Activated T-cell treated with anti-CD3 and anti-CD28 coated beads for 48 hours (primary cell): ENCODE data around the gene SMIM5.
"Not testable (repeated sequence)": the region's sequence is repeated elsewhere in the genome, so short reads cannot be mapped to it uniquely, and the experiment has no call there.

Experiments
- DNase-seq: peaks from one replicate; pipeline ENCODE4 v3.0.0-alpha.2; 2020; ENCODE audit warnings: low read depth

SMIM5 gene

GRCh38 chr17:75625813-75626486 lies 7.3 kb upstream of the SMIM5 start:
- DNase-seq: no peak

GRCh38 chr17:75626496-75627038 lies 6.7 kb upstream of the SMIM5 start:
- DNase-seq: no peak

DNA sequence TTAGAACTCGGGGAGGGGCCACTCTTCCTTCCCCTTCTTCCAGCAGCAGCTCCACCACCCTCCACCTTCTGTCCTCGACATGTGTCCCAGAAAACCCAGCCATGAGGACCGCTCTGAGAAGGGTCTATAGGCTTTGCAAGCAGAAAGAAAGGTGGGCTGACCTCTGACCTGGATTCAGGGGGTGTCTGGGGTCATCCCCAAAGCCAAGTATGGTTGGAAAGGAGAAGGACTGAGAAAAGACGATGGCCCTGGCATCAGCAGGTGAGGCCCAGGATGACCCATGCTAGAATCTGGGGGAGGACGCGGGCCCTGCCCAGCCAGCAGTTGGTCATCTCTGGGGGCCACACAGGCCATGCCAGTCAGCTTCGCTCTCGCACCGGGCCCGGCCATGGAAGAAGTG lies 6.1 kb upstream of the SMIM5 start:
- no peak for DNase-seq

GRCh38 chr17:75628425-75628824 lies 4.8 kb upstream of the SMIM5 start:
- DNase-seq: no peak

- DNase-seq: no peak
These were observed 4.1 kb upstream of the SMIM5 start for GRCh38 chr17:75629157-75629556.

- no peak for DNase-seq
These were observed 2.9 kb upstream of the SMIM5 start for GRCh38 chr17:75630071-75630917.

- DNase-seq: no peak
These were observed 1.9 kb upstream of the SMIM5 start for GRCh38 chr17:75631353-75631752.

- DNase-seq: no peak
These were observed 806 bp upstream of the SMIM5 start for GRCh38 chr17:75632428-75632827.

DNA sequence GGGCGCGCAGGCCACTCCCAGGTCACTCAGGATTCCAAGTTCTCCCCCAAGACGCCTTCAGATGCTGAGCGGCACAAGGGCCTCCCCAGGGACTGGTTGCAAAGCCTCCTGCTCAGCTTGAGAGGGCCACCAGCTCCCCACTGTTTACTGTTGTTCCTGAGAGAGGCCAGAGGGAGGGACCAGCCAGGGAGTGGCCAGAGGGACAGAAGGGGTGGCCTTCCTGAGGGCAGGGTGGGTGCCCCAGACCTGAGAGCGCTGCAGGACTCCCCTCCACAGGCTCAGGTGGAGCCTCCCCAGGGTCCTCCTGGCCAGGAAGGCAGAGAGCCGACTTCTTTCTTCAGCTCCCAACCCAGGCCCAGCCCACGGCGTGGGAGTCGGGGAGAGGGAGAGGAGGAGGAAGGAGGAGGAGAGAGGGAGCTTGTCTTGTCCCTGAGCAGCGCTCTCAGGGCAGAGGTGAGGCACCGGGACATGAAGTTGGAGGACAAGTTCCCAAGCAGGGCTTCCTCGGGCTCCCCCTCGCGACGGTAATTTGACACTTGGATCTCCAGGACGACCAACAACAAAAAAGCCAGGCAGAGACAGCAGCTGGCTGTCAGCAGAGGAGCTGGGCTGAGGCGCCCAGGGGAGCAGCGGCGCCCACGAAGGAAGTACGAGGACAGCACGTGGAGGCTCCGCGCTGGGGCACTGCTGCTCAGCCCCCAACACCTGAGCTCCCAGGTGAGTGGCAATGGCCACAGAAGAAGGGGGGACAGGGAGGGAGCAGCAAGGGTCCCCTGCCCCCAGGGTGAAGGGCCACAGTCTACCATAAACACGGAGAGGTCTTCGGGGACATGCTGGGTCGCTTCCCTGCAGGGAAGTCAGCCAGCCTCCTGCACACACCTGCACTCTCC lies 497 bp downstream of the SMIM5 start:
- DNase-seq: peak; percentile 36

DNA sequence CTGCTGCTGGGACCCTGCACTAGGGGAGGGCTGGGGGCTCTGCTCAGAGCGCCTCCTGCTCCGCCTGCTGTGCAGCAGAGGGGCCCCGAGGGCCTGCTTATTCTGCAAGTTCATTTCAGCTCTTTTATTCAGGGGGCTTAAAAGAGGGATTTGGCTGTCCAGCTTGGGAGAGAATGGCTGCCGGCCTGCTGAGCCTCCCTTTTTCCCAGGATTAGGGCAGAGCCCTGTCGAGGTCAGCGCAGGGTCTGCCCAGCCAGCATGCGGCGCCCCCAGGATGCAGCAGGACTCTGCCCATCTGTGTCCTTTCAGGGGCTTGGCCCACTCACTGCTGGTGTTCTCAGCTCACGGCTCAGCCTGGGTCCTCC lies 1.1 kb downstream of the SMIM5 start:
- DNase-seq: no peak

DNA sequence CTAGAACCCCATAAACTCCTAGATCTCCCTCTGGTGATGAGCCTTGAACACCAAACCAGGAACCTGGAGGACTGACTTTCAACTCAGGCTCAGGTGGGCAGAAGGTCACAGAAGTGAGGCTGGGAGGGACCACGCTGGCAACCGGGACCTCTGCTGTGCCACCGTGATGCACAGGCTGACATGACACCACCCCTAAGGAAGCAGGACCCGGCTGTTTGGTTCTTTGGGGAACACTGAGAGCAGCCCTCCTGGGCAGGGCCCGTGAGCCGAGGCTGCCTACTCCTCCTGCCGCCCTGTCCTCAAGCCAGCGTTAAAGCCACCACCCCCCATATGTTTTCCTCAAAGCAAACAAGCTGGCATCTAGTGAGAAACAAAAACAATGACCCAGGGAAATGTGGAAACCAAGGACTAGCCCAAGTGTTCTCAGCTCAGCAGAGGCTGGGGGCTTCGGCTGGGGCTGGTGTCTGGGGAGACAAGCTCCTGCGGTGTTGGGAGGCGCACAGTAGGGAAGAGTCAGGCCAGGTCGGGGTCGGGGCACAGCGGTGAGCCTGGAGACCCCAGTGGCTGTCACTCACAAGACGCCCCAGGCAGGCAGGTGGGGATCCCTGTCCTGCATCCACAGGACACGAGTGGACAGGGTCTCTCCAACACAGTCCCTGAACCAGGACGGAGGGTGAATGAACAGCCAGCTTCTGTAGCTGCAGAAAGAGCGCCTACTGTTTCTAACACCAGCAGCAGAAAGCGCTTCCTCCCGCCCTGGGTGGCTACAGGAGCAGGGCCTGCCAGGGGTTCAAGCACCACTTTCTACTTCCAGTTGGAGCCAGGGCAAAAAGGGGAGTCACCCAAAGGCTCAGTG lies 1.7 kb downstream of the SMIM5 start:
- DNase-seq: no peak

DNA sequence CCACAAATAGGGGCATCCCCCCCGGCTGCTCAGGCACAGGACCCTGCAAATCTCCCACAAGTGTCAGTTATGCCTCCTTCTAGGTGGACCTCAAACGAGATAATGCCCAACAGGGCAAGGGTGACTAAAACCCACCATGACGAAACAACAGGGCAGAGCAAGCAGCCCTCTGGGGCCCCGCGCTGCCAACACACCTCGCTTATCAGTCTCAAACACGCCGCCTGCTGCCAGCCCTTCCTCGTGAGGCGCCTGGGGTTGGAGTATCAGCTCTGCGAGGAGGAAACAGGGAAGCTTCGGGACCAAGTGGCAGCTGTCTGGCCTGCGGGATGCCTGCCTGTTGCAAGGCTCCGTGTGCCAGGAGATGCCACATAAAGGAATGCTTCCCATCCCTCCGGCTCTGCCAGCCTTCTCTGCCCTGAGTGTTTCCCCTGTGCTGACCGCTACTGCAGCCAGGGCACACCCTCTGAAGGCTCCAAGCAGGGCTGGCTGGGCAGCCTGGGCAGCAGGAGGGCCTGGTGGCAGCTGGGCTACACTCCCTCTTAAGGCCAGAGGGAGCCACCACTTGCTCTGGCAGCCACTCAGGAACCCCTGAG lies 2.5 kb downstream of the SMIM5 start:
- DNase-seq: no peak

GRCh38 chr17:75636381-75637142 lies 3.3 kb downstream of the SMIM5 start:
- no peak for DNase-seq

- DNase-seq: no peak
These were observed 3.9 kb downstream of the SMIM5 start for GRCh38 chr17:75637143-75637538.

DNA sequence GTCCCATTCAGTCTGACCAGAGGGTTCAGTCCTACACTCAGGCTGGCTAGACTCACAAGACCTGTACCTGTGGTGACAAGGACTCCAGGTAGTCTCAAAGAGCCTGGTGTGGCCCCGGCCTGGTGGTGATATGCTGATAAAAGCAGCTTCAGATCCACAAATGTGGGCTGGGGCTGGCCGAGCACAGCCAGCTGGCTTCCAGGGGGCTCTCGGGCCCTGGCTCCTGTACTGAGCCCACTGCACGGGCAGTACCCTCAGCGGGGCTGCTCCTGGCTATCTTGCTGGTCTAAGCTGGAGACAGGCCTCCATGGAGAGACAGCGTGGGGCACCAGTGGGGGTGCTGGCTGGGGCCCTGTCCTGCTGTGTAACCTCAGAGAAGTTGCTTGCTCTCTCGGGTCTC lies 4.3 kb downstream of the SMIM5 start:
- no peak for DNase-seq

- not testable (repeated sequence) for DNase-seq
These were observed 4.8 kb downstream of the SMIM5 start for GRCh38 chr17:75638039-75638438.

DNA sequence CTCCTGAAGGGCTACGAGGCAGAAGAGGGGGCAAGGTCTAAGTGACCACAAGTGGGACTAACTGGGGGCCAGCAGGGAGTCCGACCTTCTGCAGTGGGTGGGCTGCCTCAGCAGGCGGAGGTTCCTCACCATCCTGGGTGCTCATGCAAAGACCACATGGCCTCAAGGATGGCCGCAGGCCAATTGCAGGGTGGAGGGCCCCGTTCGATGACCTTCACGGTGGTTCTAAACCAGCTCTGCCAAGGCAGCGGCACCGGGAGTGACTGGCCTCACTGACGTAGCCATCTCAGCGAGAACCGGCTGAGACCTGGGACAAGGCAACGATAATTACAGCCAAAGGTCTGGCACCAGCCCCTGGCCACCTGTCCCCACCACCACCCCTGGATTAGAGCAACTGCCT lies 5.7 kb downstream of the SMIM5 start:
- DNase-seq: no peak

DNA sequence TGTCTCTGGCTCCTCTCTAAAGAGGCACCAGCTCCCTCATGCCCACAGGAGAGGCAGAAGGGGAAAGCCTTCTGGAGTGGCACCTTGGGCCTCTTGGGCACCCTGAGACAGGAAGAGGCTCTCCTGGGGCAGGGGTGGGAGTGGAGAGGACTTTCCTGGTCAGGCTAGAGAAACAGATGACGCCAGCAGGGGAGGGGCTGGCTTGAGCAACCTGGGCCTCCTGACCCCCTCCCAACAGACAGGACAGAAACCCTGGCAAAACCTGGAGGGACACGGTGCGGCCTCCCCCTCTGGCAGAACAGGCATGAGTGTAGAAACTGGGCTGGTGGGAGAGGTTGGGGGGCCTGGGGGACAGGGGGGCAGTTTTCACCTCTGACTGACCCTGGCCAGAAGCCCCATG lies 6.1 kb downstream of the SMIM5 start:
- DNase-seq: no peak

- no peak for DNase-seq
These were observed 6.7 kb downstream of the SMIM5 start for GRCh38 chr17:75639771-75640555.
